NCI-H1105 (cell line): ENCODE measurements around the gene TCL1B.

Experiments
- DNase-seq: peaks from one replicate; lab custom pipeline; 2025; lab: John Stamatoyannopoulos, UW

TCL1B gene

GRCh38 chr14:95667249-95667693 lies 19.0 kb upstream of the TCL1B start:
- no peak for DNase-seq

- DNase-seq, result no peak
These were observed 17.9 kb upstream of the TCL1B start for GRCh38 chr14:95668235-95668772.

- no peak for DNase-seq
These were observed 11.6 kb upstream of the TCL1B start for GRCh38 chr14:95674613-95675012.

- no peak for DNase-seq
These were observed 10.7 kb upstream of the TCL1B start for GRCh38 chr14:95675486-95675885.

GRCh38 chr14:95677179-95677835 lies 8.9 kb upstream of the TCL1B start:
- no peak for DNase-seq

GRCh38 chr14:95679148-95679815 lies 6.9 kb upstream of the TCL1B start:
- DNase-seq, result peak; percentile 67

GRCh38 chr14:95679998-95680735 lies 6.1 kb upstream of the TCL1B start:
- no peak for DNase-seq

GRCh38 chr14:95681153-95681552 lies 5.1 kb upstream of the TCL1B start:
- DNase-seq, result no peak

GRCh38 chr14:95683793-95684192 lies 2.4 kb upstream of the TCL1B start:
- DNase-seq, result no peak

- DNase-seq, result no peak
These were observed 709 bp downstream of the TCL1B start for GRCh38 chr14:95686935-95687334.

- DNase-seq, result no peak
These were observed 3.2 kb downstream of the TCL1B start for GRCh38 chr14:95689441-95689840.

- DNase-seq, result no peak
These were observed 4.6 kb downstream of the TCL1B start for GRCh38 chr14:95690815-95691214.

GRCh38 chr14:95691591-95691990 lies 5.4 kb downstream of the TCL1B start:
- DNase-seq, result no peak

- no peak for DNase-seq
These were observed 5.9 kb downstream of the TCL1B start for GRCh38 chr14:95692109-95692508.

- no peak for DNase-seq
These were observed 8.8 kb downstream of the TCL1B start for GRCh38 chr14:95695051-95695450.

GRCh38 chr14:95695913-95696312 lies 9.7 kb downstream of the TCL1B start:
- no peak for DNase-seq

- no peak for DNase-seq
These were observed 10.5 kb downstream of the TCL1B start for GRCh38 chr14:95696741-95697140.

GRCh38 chr14:95697764-95698163 lies 11.5 kb downstream of the TCL1B start:
- DNase-seq, result no peak

- DNase-seq, result no peak
These were observed 12.1 kb downstream of the TCL1B start for GRCh38 chr14:95698287-95698686.

GRCh38 chr14:95699412-95699811 lies 13.2 kb downstream of the TCL1B start:
- no peak for DNase-seq

- no peak for DNase-seq
These were observed 14.2 kb downstream of the TCL1B start for GRCh38 chr14:95700221-95700976.

- no peak for DNase-seq
These were observed 15.6 kb downstream of the TCL1B start for GRCh38 chr14:95701846-95702221.
